Breast epithelium (tissue), 4 donors: ENCODE measurements around the gene GLIPR1. TPM values are rescaled to one million over a fixed set of nuclear protein-coding genes. Genes with fewer than 3 reads are reported as not detected.
A peak's percentile ranks its signal among the peaks of the same experiment; 100 is the strongest.

Experiments used
- DNase-seq, 2 donors: peaks; one replicate each; pipeline ENCODE4 v3.0.0-alpha.2; 2019; ENCODE audit warnings: low spot score in 2 of 2
- H3K27ac ChIP-seq, 2 donors: fragments of 200-600 bp; sonication (generic) in 1 of 2; one replicate each; pipeline ENCODE4 v1.5.1; 2016 to 2019; ENCODE audit warnings: mild to moderate bottlenecking in 1 of 2
- H3K27me3 ChIP-seq, 2 donors: fragments of 200-600 bp; sonication (generic) in 1 of 2; one replicate each; pipeline versions ENCODE4 v1.5.1 to v1.6.0; 2017 to 2019; ENCODE audit warnings: control low read depth in 1 of 2, mild to moderate bottlenecking in 1 of 2
- H3K36me3 ChIP-seq: fragments of 200-600 bp; one replicate; pipeline ENCODE4 v1.5.1; 2019
- H3K4me1 ChIP-seq, 2 donors: fragments of 200-600 bp; sonication (generic); one replicate each; pipeline ENCODE4 v1.5.1; 2016 to 2019; ENCODE audit warnings: control low read depth in 1 of 2
- H3K4me3 ChIP-seq, 3 donors: fragments of 200-600 bp; sonication (generic); 1 replicate in 2 of 3; 2 replicates in 1 of 3; pipeline ENCODE4 v1.5.1; 2016 to 2019; ENCODE audit warnings: mild to moderate bottlenecking in 3 of 3, moderate library complexity in 2 of 3
- H3K9me3 ChIP-seq, 2 donors: fragments of 200-600 bp; sonication (generic) in 1 of 2; one replicate each; pipeline ENCODE4 v1.5.1; 2016 to 2019; ENCODE audit warnings: control low read depth in 1 of 2
- POLR2A ChIP-seq: fragments of 450-650 bp; IDR thresholded peaks from one replicate; pipeline ENCODE4 v1.6.1; 2016; ENCODE audit warnings: antibody characterized with exemption, mild to moderate bottlenecking, moderate library complexity
- POLR2AphosphoS5 ChIP-seq, 3 donors: sonication (generic); formaldehyde crosslinking; IDR thresholded peaks; one replicate each; pipeline ENCODE4 v1.6.1; 2017; ENCODE audit warnings: antibody characterized with exemption in 3 of 3
- intact Hi-C: fragments of 100-400 bp; cut with DNase I; formaldehyde crosslinking; loops from one replicate; pipeline ENCODE4 v1.15.1; 2023; ENCODE audit warnings: low total_unique reads
- total RNA-seq, 3 donors: library from RNA; depleted of rRNA; stranded (reverse); fragments of >200 nt; gene quantifications; one replicate each; pipeline ENCODE4 v1.1.0, GENCODE V29; 2016
- TF ChIP-seq, protein P1 (sequence below), 3 donors: fragments of 450-650 bp; IDR thresholded peaks; one replicate each; pipeline ENCODE4 v1.5.1; 2016 to 2017; ENCODE audit warnings: antibody characterized with exemption in 3 of 3, mild to moderate bottlenecking in 3 of 3, moderate library complexity in 3 of 3

The GLIPR1 gene
- total RNA-seq, 3 donors from 2014 or later, result 12.1 to 23.0 (median 17.0) TPM

DNA sequence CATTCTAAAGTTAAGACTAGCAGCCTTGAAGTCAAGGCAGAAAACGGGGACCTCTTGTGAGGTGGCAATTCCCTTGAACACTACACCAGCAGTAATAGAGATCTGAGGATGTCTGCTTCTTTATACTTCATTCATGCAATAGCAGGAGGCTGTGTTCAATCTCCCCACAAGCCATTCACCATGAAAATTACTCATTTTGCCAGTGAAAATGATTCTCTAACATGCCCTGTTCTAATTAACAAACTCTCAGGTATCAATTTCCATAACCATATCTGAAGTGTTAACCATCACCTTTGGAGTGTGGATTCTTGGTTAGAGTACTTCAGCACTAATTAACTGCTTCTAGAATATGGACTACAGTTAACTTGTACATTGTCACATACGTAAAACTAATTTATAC is 3.4 kb upstream of the GLIPR1 start:
- Histone ChIP-seq H3K9me3 (no peaks in the 10 kb centered on the region), H3K4me1 (no peaks in the 10 kb centered on the region), H3K4me3 (no peak overlapping the region), H3K36me3 (no peaks in the 10 kb centered on the region), H3K27me3 (no peaks in the 10 kb centered on the region), H3K27ac (no peak overlapping the region)
- intact Hi-C loops, result no loop called here
- TF ChIP-seq POLR2A (no peak), POLR2AphosphoS5 (IDR thresholded peaks at IDR 0.05) (no peak)
- TF ChIP-seq, protein P1, sequence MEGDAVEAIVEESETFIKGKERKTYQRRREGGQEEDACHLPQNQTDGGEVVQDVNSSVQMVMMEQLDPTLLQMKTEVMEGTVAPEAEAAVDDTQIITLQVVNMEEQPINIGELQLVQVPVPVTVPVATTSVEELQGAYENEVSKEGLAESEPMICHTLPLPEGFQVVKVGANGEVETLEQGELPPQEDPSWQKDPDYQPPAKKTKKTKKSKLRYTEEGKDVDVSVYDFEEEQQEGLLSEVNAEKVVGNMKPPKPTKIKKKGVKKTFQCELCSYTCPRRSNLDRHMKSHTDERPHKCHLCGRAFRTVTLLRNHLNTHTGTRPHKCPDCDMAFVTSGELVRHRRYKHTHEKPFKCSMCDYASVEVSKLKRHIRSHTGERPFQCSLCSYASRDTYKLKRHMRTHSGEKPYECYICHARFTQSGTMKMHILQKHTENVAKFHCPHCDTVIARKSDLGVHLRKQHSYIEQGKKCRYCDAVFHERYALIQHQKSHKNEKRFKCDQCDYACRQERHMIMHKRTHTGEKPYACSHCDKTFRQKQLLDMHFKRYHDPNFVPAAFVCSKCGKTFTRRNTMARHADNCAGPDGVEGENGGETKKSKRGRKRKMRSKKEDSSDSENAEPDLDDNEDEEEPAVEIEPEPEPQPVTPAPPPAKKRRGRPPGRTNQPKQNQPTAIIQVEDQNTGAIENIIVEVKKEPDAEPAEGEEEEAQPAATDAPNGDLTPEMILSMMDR (IDR thresholded peaks at IDR 0.05), result no peak
- no peak for DNase-seq

DNA sequence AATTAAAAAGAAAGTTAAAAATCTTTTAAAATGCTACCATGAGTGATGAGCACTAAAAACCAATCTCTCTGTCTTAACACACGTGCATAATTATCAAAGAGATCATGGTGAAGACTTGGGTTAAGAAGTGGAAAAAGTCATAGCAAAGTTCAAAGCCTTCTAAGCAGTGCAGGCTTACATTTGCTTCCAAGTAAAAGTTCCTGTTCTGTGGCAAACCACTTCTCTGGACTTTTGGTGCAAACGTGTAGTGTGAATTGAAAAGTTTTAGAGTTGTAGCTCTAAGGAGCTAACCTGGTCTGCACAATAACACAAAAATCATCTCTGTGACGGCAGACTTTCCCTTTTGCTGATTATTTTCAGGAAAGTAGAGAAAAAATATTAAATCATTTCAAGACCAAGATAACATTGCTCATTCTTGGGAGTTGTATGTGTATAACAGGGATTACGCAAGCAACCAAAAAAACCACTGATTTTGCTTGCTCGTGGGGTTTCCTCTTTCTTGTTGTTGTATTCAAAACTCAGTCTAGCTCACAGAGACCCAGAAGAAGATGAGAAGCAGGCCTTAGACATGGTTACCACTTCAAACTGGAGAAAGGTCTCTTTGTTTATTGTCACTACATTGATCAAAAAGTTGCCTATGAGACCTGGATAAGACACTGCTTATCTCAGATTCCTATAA is 2.3 kb upstream of the GLIPR1 start:
- intact Hi-C loops, result no loop called here
- no peak for DNase-seq
- TF ChIP-seq POLR2AphosphoS5 (IDR thresholded peaks at IDR 0.05) (no peak), POLR2A (no peak)
- TF ChIP-seq, protein P1 (IDR thresholded peaks at IDR 0.05), result no peak
- no peaks in the 10 kb centered on the region for H3K27me3 ChIP-seq
- H3K36me3 ChIP-seq, result no peaks in the 10 kb centered on the region
- no peak overlapping the region for H3K4me3 ChIP-seq
- H3K4me1 ChIP-seq, result no peaks in the 10 kb centered on the region
- H3K27ac ChIP-seq, result peak overlapping the region; percentile 84 to 90
- H3K9me3 ChIP-seq, result no peaks in the 10 kb centered on the region

DNA sequence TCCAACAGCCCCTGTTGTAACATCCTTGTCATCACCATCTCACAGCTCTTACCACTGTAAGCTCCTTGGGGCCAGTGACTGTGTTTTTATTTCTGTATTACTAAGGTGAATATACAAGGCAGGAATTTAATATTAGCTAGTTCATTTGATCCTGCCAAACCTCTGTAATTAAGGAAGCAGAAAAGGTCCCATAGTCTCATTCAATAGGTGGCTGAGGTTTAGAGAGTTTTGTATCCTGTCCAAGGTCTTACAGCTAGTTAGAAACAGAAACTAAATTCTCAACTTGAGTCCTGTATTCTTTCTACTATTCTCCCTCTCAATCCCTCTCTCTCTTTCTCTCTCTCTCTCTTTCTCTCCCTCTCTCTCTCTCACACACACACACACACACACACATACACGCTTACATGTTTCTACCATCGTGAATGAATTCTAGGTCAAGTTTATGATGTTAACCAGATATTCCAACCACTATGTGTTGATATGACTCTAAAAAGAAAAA is 543 bp upstream of the GLIPR1 start:
- no peak for DNase-seq
- Histone ChIP-seq H3K9me3 (no peaks in the 10 kb centered on the region), H3K4me3 (peak overlapping the region; percentile 39 to 61 (median 54)), H3K4me1 (no peaks in the 10 kb centered on the region), H3K36me3 (no peaks in the 10 kb centered on the region), H3K27ac (peak overlapping the region; percentile 84 to 90), H3K27me3 (no peaks in the 10 kb centered on the region)
- TF ChIP-seq POLR2AphosphoS5 (IDR thresholded peaks at IDR 0.05) (no peak), POLR2A (no peak)
- TF ChIP-seq, protein P1 (IDR thresholded peaks at IDR 0.05), result peak in 1 of 3 donors; percentile 6
- intact Hi-C loops, result no loop called here

DNA sequence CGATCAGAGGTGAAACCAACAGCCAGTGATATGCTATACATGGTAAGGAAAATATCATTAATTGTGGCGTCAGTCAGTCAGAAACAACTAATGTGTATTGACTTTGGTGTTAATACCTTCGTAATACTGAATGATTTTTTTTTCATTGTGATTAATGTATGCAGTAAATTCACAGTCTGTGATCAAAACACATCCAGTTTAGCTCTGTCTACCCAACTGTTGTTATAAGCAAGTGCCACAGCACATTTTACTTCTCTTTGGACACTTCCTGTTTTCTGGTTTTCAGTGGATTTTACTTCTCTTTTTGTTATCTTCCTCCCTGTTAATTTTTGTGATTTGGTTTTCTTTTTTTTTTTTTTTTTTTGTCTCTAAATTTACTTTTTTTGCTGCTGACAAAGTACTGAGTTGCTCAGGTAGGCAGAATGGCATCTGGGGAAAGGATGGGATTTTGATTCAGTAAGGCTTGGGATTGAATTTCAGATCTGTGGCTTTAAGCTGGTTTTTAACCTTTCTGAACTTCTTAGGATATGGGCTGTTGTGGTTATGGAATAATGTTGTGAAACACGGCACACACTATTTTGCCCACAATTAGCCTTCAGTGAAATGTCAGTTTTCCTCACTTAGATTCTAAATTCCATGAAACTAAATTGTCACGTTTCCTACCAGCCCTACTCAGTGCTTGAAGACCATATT is 604 bp downstream of the GLIPR1 start:
- TF ChIP-seq POLR2AphosphoS5 (IDR thresholded peaks at IDR 0.05) (no peak), POLR2A (no peak)
- TF ChIP-seq, protein P1 (IDR thresholded peaks at IDR 0.05), result no peak
- Histone ChIP-seq H3K36me3 (no peaks in the 10 kb centered on the region), H3K9me3 (no peaks in the 10 kb centered on the region), H3K4me3 (peak overlapping the region; percentile 39 to 61 (median 54)), H3K27me3 (no peaks in the 10 kb centered on the region), H3K4me1 (no peaks in the 10 kb centered on the region), H3K27ac (peak overlapping the region; percentile 84 to 90)
- intact Hi-C loops, result no loop called here
- no peak for DNase-seq

DNA sequence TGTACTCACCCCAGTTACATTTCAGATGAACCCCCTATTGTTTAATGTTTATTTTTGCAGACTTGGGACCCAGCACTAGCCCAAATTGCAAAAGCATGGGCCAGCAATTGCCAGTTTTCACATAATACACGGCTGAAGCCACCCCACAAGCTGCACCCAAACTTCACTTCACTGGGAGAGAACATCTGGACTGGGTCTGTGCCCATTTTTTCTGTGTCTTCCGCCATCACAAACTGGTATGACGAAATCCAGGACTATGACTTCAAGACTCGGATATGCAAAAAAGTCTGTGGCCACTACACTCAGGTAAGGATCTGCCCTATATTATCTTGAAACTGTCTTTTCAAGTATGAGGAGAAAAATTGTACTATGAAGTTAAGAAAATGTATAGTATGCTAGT is 1.2 kb downstream of the GLIPR1 start:
- Histone ChIP-seq H3K4me1 (no peaks in the 10 kb centered on the region), H3K9me3 (no peaks in the 10 kb centered on the region), H3K4me3 (peak overlapping the region; percentile 39 to 61 (median 54)), H3K27me3 (no peaks in the 10 kb centered on the region), H3K36me3 (no peaks in the 10 kb centered on the region), H3K27ac (peak overlapping the region; percentile 10 to 90)
- DNase-seq, result no peak
- TF ChIP-seq, protein P1 (IDR thresholded peaks at IDR 0.05), result no peak
- TF ChIP-seq POLR2A (no peak), POLR2AphosphoS5 (IDR thresholded peaks at IDR 0.05) (no peak)
- intact Hi-C loops, result no loop called here
